ENCODE results near the gene KCTD19. TPM values are rescaled to one million over a fixed set of nuclear protein-coding genes. Genes with fewer than 3 reads are reported as not detected.

The KCTD19 gene
- total RNA-seq, 1 donor from 2014 or later = 1.3 TPM

GRCh38 chr16:67257486-67258160 is 68.9 kb downstream of the KCTD19 start:
- H3K4me3 Mint-ChIP-seq = no peak overlapping the region
- H3K27me3 Mint-ChIP-seq (ENCODE audit: low read depth) = peaks cover 8% of the 10 kb centered on the region
- DNase-seq (ENCODE audit: low read depth, low spot score) = no peak
- no peaks in the 10 kb centered on the region for H3K36me3 Mint-ChIP-seq (ENCODE audit: low read depth)
- H3K9me3 Mint-ChIP-seq = no peaks in the 10 kb centered on the region
- no peak overlapping the region for H3K27ac Mint-ChIP-seq (ENCODE audit: unreplicated experiment)
- no peaks in the 10 kb centered on the region for H3K4me1 Mint-ChIP-seq
- TF ChIP-seq, protein P1, sequence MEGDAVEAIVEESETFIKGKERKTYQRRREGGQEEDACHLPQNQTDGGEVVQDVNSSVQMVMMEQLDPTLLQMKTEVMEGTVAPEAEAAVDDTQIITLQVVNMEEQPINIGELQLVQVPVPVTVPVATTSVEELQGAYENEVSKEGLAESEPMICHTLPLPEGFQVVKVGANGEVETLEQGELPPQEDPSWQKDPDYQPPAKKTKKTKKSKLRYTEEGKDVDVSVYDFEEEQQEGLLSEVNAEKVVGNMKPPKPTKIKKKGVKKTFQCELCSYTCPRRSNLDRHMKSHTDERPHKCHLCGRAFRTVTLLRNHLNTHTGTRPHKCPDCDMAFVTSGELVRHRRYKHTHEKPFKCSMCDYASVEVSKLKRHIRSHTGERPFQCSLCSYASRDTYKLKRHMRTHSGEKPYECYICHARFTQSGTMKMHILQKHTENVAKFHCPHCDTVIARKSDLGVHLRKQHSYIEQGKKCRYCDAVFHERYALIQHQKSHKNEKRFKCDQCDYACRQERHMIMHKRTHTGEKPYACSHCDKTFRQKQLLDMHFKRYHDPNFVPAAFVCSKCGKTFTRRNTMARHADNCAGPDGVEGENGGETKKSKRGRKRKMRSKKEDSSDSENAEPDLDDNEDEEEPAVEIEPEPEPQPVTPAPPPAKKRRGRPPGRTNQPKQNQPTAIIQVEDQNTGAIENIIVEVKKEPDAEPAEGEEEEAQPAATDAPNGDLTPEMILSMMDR (conservative IDR thresholded peaks at IDR 0.05) = no peak

DNA sequence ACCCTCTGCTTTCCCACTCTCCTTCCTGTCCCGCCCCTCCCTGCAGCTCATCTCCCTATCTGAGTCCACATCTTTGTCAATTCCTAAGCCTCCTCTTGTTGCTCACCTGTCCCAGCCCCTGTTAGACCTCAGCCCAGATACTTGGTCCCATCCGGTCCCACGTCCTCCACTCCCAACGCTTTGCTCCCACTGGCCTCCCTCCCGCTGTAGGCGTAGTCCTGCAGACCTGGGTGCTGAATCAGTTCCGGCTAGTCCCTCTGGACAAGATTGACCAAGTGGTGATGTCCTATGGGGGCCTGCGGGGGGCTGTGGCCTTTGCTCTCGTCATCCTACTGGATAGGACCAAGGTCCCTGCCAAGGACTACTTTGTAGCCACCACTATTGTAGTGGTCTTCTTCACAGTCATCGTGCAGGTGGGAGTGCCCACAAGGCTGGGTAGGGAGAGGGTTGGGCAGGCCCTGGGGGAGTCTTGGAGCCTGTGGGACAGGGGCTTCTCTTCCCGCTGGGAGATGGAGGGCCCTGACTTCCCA is 69.8 kb downstream of the KCTD19 start:
- TF ChIP-seq, protein P1 (conservative IDR thresholded peaks at IDR 0.05) = no peak
- Mint-ChIP-seq H3K36me3 (ENCODE audit: low read depth) (no peaks in the 10 kb centered on the region), H3K4me3 (no peak overlapping the region), H3K9me3 (no peaks in the 10 kb centered on the region), H3K27ac (ENCODE audit: unreplicated experiment) (peak overlapping the region; percentile 81), H3K4me1 (no peaks in the 10 kb centered on the region), H3K27me3 (ENCODE audit: low read depth) (peaks cover 3% of the 10 kb centered on the region)
- no peak for DNase-seq (ENCODE audit: low read depth, low spot score)

DNA sequence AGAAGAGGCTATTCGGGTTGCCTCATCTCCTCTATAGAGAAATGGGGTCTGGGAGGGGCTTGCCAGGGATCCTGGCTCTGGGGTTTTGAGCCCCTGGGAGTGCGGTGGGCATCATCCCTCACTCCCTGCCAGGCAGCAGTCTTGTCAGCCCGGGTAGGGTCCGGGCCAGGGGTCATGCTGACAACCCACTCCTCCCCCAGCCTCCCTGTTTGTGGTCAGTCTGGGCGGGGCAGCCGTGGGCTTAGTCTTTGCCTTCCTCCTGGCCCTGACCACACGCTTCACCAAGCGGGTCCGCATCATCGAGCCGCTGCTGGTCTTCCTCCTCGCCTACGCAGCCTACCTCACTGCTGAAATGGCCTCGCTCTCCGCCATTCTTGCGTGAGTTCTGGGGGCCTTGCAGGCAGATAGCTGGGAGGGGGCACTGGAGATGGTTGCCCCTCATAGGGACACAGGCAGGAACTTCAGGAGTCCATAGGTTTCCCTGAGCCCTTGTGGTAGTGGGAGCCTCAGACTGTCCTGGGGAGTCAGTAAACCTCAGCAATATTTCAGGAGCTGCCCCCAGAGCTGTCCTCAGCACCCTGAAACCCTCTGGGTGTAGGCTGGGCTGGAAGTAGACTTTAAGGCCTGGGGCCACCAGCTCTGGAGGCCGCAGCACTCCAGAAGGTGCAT is 70.9 kb downstream of the KCTD19 start:
- no peak overlapping the region for H3K27ac Mint-ChIP-seq (ENCODE audit: unreplicated experiment)
- peaks cover 7% of the 10 kb centered on the region for H3K27me3 Mint-ChIP-seq (ENCODE audit: low read depth)
- TF ChIP-seq, protein P1 (conservative IDR thresholded peaks at IDR 0.05) = no peak
- DNase-seq (ENCODE audit: low read depth, low spot score) = no peak
- H3K36me3 Mint-ChIP-seq (ENCODE audit: low read depth) = no peaks in the 10 kb centered on the region
- no peaks in the 10 kb centered on the region for H3K4me1 Mint-ChIP-seq
- H3K9me3 Mint-ChIP-seq = no peaks in the 10 kb centered on the region
- peak overlapping the region; percentile 38 for H3K4me3 Mint-ChIP-seq

DNA sequence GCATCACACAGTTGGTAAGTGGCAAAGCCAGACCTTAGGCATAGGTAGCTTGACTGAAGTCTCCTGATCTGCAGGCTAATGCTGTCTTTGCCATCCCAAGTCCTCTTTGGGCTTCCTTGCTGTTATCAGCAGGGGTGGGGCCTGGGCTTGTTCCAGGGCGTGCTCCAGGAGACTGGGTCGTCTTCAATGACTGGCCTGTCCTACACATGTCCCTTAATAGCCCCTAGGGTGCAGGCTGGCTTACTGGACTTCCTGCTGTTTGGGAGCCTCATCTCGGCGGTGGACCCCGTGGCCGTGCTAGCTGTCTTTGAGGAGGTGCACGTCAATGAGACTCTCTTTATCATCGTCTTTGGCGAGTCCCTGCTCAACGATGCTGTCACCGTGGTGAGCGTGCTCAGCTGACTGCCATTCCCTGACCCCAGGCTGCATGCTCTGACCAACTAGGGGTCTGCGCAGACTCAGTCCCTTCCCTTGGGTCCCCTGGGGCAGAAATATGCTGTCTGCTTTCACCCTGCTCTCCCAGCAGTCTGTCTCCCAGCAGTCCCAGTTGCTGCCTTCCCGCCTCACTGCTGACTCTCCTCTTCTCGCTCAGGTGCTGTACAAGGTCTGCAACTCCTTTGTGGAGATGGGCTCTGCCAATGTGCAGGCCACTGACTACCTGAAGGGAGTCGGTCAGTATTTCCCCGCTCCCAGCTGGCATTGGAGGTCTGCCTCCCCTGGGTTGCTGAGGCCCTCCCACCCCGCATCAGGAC is 71.6 kb downstream of the KCTD19 start:
- no peaks in the 10 kb centered on the region for H3K9me3 Mint-ChIP-seq
- no peak overlapping the region for H3K27ac Mint-ChIP-seq (ENCODE audit: unreplicated experiment)
- H3K4me3 Mint-ChIP-seq = peak overlapping the region; percentile 38
- peaks cover 4% of the 10 kb centered on the region for H3K4me1 Mint-ChIP-seq
- DNase-seq (ENCODE audit: low read depth, low spot score) = no peak
- no peaks in the 10 kb centered on the region for H3K36me3 Mint-ChIP-seq (ENCODE audit: low read depth)
- H3K27me3 Mint-ChIP-seq (ENCODE audit: low read depth) = peaks cover 14% of the 10 kb centered on the region
- TF ChIP-seq, protein P1 (conservative IDR thresholded peaks at IDR 0.05) = no peak

GRCh38 chr16:67252609-67253497 is 73.7 kb downstream of the KCTD19 start:
- TF ChIP-seq, protein P1 (conservative IDR thresholded peaks at IDR 0.05) = no peak
- peaks cover 33% of the 10 kb centered on the region for H3K27me3 Mint-ChIP-seq (ENCODE audit: low read depth)
- no peak for DNase-seq (ENCODE audit: low read depth, low spot score)
- H3K36me3 Mint-ChIP-seq (ENCODE audit: low read depth) = no peaks in the 10 kb centered on the region
- no peaks in the 10 kb centered on the region for H3K9me3 Mint-ChIP-seq
- peaks cover 17% of the 10 kb centered on the region for H3K4me1 Mint-ChIP-seq
- H3K4me3 Mint-ChIP-seq = peak overlapping the region; percentile 58
- no peak overlapping the region for H3K27ac Mint-ChIP-seq (ENCODE audit: unreplicated experiment)
